ENCODE data around the gene THUMPD1. TPM values are rescaled to one million over a fixed set of nuclear protein-coding genes. Genes with fewer than 3 reads are reported as not detected.

THUMPD1 gene
- total and polyA plus RNA-seq, 2 of the 4 experiments (the other 2 are of a cell fraction) = 34.5 to 109 TPM

- H3K27me3 ChIP-seq (ENCODE audit: control insufficient read depth, insufficient read depth, low read length) = no peaks in the 10 kb centered on the region
- H2AK5ac ChIP-seq (ENCODE audit: low read depth, low read length) = no peak overlapping the region
- H2AFZ ChIP-seq (replicated peaks; ENCODE audit: low read length, poor library complexity) = no peak overlapping the region
- POLR2A ChIA-PET (ENCODE audit: unreplicated experiment) = no interaction called here
- no peak overlapping the region for H2BK20ac ChIP-seq (ENCODE audit: low read depth, low read length)
- H3K18ac ChIP-seq (ENCODE audit: low read depth, low read length) = no peak overlapping the region
- H4K8ac ChIP-seq (ENCODE audit: low read depth in 2 of 2, low read length in 2 of 2) = no peak overlapping the region
- H4K20me1 ChIP-seq (ENCODE audit: insufficient read depth, low read length) = no peaks in the 10 kb centered on the region
- DNase-seq (no peak), ATAC-seq (ENCODE audit: low read depth) (no peak)
- no TSS peak for BruUV-seq (replicated peaks)
- in situ Hi-C loops (cut with MboI; ENCODE audit: low sequenced_read_pairs) = no loop called here
- TF ChIP-seq FOS (IDR thresholded peaks at IDR 0.05; ENCODE audit: low read depth, low read length) (no peak), MXI1 (IDR thresholded peaks at IDR 0.05; ENCODE audit: borderline replicate concordance, low read depth, low read length) (no peak), CHD1 (IDR thresholded peaks at IDR 0.05; ENCODE audit: low read depth, low read length) (no peak), NFE2L2 (IDR thresholded peaks at IDR 0.05; ENCODE audit: low read depth, low read length) (no peak), SMC3 (IDR thresholded peaks at IDR 0.05; ENCODE audit: low read depth, low read length) (no peak), POLR2A (IDR thresholded peaks at IDR 0.05; ENCODE audit: low read depth, low read length) (no peak), BHLHE40 (IDR thresholded peaks at IDR 0.05; ENCODE audit: low read depth, low read length) (no peak), CEBPB (IDR thresholded peaks at IDR 0.05; ENCODE audit: low read depth, low read length) (no peak), USF2 (IDR thresholded peaks at IDR 0.05; ENCODE audit: low read depth, low read length) (no peak), MAZ (IDR thresholded peaks at IDR 0.05; ENCODE audit: borderline replicate concordance, low read depth, low read length) (no peak), RFX5 (IDR thresholded peaks at IDR 0.05; ENCODE audit: low read depth, low read length) (no peak), MAFK (IDR thresholded peaks at IDR 0.05; ENCODE audit: low read depth, low read length) (no peak), RAD21 (IDR thresholded peaks at IDR 0.05; ENCODE audit: low read length) (no peak), ELK1 (IDR thresholded peaks at IDR 0.05; ENCODE audit: borderline replicate concordance, low read depth, low read length) (no peak), RCOR1 (IDR thresholded peaks at IDR 0.05; ENCODE audit: insufficient replicate concordance, low read length) (no peak), CTCF (conservative IDR thresholded peaks at IDR 0.05; ENCODE audit: low read depth, low read length) (no peak)
- H3K56ac ChIP-seq (ENCODE audit: extremely low read depth, insufficient read depth, low read length) = no peak overlapping the region
- no peaks in the 10 kb centered on the region for H3K36me3 ChIP-seq (ENCODE audit: control insufficient read depth, insufficient read depth, low read length)
- H3K4ac ChIP-seq (ENCODE audit: low read depth, low read length) = no peak overlapping the region
- H2BK5ac ChIP-seq (ENCODE audit: low read depth, low read length, poor library complexity, severe bottlenecking) = no peak overlapping the region
- no peak overlapping the region for H3K23ac ChIP-seq (ENCODE audit: low read depth, low read length)
- H3K9me1 ChIP-seq (ENCODE audit: insufficient read depth, low read length) = no peaks in the 10 kb centered on the region
- no peak overlapping the region for H3K27ac ChIP-seq (ENCODE audit: insufficient read depth, low read length)
- no peak overlapping the region for H4K5ac ChIP-seq (ENCODE audit: low read depth, low read length)
- dilution Hi-C loops (cut with HindIII; ENCODE audit: low sequenced_read_pairs, unreplicated experiment) = no loop called here
- H4K91ac ChIP-seq (ENCODE audit: insufficient read depth, low read depth, low read length) = no peak overlapping the region
- WGBS, 2 experiments (ENCODE audit: extremely low coverage in 2 of 2, insufficient read length in 1 of 2) = no CpG with 5 or more reads among the region's 3 CpGs
- no peaks in the 10 kb centered on the region for H3K79me1 ChIP-seq (ENCODE audit: low read depth in 1 of 2, low read length in 2 of 2)
- H3K9ac ChIP-seq (ENCODE audit: low read depth, low read length) = no peak overlapping the region
- no peaks in the 10 kb centered on the region for H3K9me3 ChIP-seq (ENCODE audit: control insufficient read depth, insufficient read depth, low read length)
- H3K4me2 ChIP-seq (ENCODE audit: low read depth, low read length) = no peak overlapping the region
- no peak overlapping the region for H2BK15ac ChIP-seq (ENCODE audit: low read depth, low read length)
- CTCF ChIA-PET = no interaction called here
- intact Hi-C loops (cut with micrococcal nuclease) = no loop called here
- no peak overlapping the region for H2BK120ac ChIP-seq (ENCODE audit: low read depth, low read length)
- no peak overlapping the region for H2AK9ac ChIP-seq (replicated peaks; ENCODE audit: low read depth, low read length, poor library complexity)
- no peak overlapping the region for H3K4me3 ChIP-seq (ENCODE audit: insufficient read depth, low read depth, low read length)
- no peaks in the 10 kb centered on the region for H3K4me1 ChIP-seq (ENCODE audit: control insufficient read depth, insufficient read depth, low read length)
- no peak overlapping the region for H3K14ac ChIP-seq (replicated peaks; ENCODE audit: low read depth, low read length)
These were observed 37.3 kb downstream of the THUMPD1 start for GRCh38 chr16:20704281-20704680.
